Measurements from ENCODE around the gene TSHR. TPM values are rescaled to one million over a fixed set of nuclear protein-coding genes. Genes with fewer than 3 reads are reported as not detected.
"Not testable (repeated sequence)": the region's sequence is repeated elsewhere in the genome, so short reads cannot be mapped to it uniquely, and the experiment has no call there.

TSHR gene
- 1 to 10 TPM in 2 of 4 donors, under 1 TPM in 2; 0.37 to 2.4 (median 0.85) TPM for total RNA-seq

DNA sequence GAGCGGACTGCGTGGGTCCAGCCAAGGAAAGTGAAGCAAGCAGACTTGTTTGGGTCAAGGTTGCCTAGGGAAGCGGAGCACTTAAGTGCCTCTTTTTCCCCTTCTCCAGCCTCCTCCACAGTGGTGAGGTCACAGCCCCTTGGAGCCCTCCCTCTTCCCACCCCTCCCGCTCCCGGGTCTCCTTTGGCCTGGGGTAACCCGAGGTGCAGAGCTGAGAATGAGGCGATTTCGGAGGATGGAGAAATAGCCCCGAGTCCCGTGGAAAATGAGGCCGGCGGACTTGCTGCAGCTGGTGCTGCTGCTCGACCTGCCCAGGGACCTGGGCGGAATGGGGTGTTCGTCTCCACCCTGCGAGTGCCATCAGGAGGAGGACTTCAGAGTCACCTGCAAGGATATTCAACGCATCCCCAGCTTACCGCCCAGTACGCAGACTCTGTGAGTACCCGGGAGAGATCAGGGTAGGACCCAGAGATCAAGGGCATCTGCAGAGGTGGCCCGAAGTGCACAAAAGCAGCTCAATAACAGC is at the start of gene TSHR:
TSHR (plus strand) TSS at position 206 of the 526 bp plus-strand sequence; CDS start at position 266, 60 bp downstream.
- H3K27ac ChIP-seq, result no peak within 1 kb of the TSS
- TF ChIP-seq, protein P1, sequence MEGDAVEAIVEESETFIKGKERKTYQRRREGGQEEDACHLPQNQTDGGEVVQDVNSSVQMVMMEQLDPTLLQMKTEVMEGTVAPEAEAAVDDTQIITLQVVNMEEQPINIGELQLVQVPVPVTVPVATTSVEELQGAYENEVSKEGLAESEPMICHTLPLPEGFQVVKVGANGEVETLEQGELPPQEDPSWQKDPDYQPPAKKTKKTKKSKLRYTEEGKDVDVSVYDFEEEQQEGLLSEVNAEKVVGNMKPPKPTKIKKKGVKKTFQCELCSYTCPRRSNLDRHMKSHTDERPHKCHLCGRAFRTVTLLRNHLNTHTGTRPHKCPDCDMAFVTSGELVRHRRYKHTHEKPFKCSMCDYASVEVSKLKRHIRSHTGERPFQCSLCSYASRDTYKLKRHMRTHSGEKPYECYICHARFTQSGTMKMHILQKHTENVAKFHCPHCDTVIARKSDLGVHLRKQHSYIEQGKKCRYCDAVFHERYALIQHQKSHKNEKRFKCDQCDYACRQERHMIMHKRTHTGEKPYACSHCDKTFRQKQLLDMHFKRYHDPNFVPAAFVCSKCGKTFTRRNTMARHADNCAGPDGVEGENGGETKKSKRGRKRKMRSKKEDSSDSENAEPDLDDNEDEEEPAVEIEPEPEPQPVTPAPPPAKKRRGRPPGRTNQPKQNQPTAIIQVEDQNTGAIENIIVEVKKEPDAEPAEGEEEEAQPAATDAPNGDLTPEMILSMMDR (IDR thresholded peaks at IDR 0.05), result no peak
- TF ChIP-seq POLR2A (IDR thresholded peaks at IDR 0.05) (no peak), POLR2AphosphoS5 (IDR thresholded peaks at IDR 0.05) (no peak), EP300 (IDR thresholded peaks at IDR 0.05; ENCODE audit: low read depth) (no peak)
- H3K36me3 ChIP-seq, result no peaks in the 10 kb centered on the region
- H3K4me3 ChIP-seq, result peak within 1 kb of the TSS; percentile 21 to 53 (median 34)
- in situ Hi-C loops (cut with MboI; ENCODE audit: low pct_ligation_motif_present in 1 of 4, low pct_unique_long_range_greater_than_20kb in 1 of 4, low sequenced_read_pairs in 3 of 4) (loop anchor here in 2 of 4 donors (10.0 to 25.0 kb wide), 2 partner anchors 219 to 507 kb away; no protein-coding TSS in a partner anchor), intact Hi-C loops (cut with DNase I; ENCODE audit: low total_unique reads) (loop anchor here (2.0 kb wide), 1 partner anchor 31 kb away; no protein-coding TSS in a partner anchor)
- peaks cover 0 to 11% (median 9%) of the 10 kb centered on the region in 4 donors for H3K4me1 ChIP-seq
- peaks cover 24% of the 10 kb centered on the region for H3K27me3 ChIP-seq
- H3K9me3 ChIP-seq, result no peaks in the 10 kb centered on the region
- DNase-seq, result no peak
- 34% methylated on average over 21 of the region's 21 CpGs; no CpG with 5 or more reads in 1 of the 2 donors for WGBS, 2 donors (ENCODE audit: low coverage in 1 of 2)

DNA sequence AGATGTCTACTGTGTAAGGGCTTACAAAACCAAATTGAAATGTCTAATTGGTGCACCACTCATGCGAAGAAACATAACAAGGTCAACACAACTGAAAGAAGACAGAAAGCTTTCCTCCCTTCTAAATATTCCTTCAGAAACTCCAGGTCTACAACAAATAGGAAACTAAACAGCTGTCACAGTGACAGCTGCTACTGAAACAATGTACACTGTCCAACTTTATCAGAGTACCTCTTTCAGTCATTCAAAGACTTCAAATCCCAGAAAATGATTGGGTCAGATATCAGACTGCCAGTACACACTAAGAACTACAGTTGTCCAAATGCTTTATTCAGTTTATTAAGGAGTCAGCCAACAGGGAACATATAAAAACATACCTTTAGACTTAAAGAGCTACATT is 49.1 kb upstream of the TSHR start:
- no peak for DNase-seq
- H3K27ac ChIP-seq, result no peak overlapping the region
- WGBS, 2 donors (ENCODE audit: low coverage in 1 of 2), result 0 to 48% methylated on average over 1 of the region's 1 CpG
- H3K4me1 ChIP-seq, result no peaks in the 10 kb centered on the region
- TF ChIP-seq, protein P1 (IDR thresholded peaks at IDR 0.05), result no peak
- TF ChIP-seq POLR2AphosphoS5 (IDR thresholded peaks at IDR 0.05) (no peak), EP300 (IDR thresholded peaks at IDR 0.05; ENCODE audit: low read depth) (no peak), POLR2A (IDR thresholded peaks at IDR 0.05) (no peak)
- intact Hi-C loops (cut with DNase I; ENCODE audit: low total_unique reads) (no loop called here), in situ Hi-C loops (cut with MboI; ENCODE audit: low pct_ligation_motif_present in 1 of 4, low pct_unique_long_range_greater_than_20kb in 1 of 4, low sequenced_read_pairs in 3 of 4) (no loop called here)
- H3K9me3 ChIP-seq, result no peaks in the 10 kb centered on the region
- H3K36me3 ChIP-seq, result no peaks in the 10 kb centered on the region
- H3K27me3 ChIP-seq, result no peaks in the 10 kb centered on the region
- no peak overlapping the region for H3K4me3 ChIP-seq

DNA sequence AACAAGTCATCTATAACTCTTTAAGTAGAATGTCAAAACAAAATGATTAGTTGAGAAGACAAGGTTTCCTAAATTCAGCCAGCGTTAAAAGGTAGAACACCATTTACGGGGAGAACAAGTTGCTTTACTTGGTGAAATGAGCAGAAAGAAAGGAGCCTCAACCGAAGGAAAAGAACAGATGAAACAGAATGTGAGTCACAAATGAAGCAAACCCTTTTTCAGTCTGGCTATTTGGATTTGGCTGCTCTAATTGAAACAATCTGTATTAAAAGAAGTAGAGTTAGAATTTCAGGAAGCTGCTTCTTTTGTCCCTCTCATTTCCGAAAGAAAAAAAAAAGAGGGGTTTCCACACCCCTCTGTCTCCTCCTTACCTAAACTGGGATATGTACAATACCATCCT is 48.5 kb upstream of the TSHR start:
- intact Hi-C loops (cut with DNase I; ENCODE audit: low total_unique reads) (no loop called here), in situ Hi-C loops (cut with MboI; ENCODE audit: low pct_ligation_motif_present in 1 of 4, low pct_unique_long_range_greater_than_20kb in 1 of 4, low sequenced_read_pairs in 3 of 4) (no loop called here)
- Histone ChIP-seq H3K27ac (no peak overlapping the region), H3K4me1 (no peaks in the 10 kb centered on the region), H3K27me3 (no peaks in the 10 kb centered on the region), H3K36me3 (no peaks in the 10 kb centered on the region), H3K4me3 (no peak overlapping the region), H3K9me3 (no peaks in the 10 kb centered on the region)
- DNase-seq, result no peak
- TF ChIP-seq POLR2AphosphoS5 (IDR thresholded peaks at IDR 0.05) (no peak), POLR2A (IDR thresholded peaks at IDR 0.05) (no peak), EP300 (IDR thresholded peaks at IDR 0.05; ENCODE audit: low read depth) (no peak)
- TF ChIP-seq, protein P1 (IDR thresholded peaks at IDR 0.05), result no peak
- WGBS, 2 donors (ENCODE audit: low coverage in 1 of 2), result 92 to 95% methylated on average over 4 of the region's 4 CpGs

DNA sequence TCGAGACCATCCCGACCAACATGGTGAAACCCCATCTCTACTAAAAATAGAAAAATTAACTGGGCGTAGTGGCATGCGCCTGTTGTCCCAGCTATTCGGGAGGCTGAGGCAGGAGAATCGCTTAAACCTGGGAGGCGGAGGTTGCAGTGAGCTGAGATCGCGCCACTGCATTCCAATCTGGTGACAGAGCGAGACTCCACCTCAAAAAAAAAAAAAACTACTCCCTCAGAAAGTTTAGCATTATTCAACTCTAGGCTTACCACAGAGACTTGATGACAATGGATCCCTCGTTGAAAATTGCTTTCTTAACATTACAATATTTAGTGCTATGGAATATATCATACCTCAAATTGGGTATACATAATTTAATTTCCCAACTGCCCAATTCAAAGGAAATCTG is 43.4 kb upstream of the TSHR start:
- in situ Hi-C loops (cut with MboI; ENCODE audit: low pct_ligation_motif_present in 1 of 4, low pct_unique_long_range_greater_than_20kb in 1 of 4, low sequenced_read_pairs in 3 of 4); H3K4me3 ChIP-seq: not testable (repeated sequence)
- WGBS, 2 donors (ENCODE audit: low coverage in 1 of 2), result 92 to 95% methylated on average over 2 to 11 of the region's 11 CpGs

DNA sequence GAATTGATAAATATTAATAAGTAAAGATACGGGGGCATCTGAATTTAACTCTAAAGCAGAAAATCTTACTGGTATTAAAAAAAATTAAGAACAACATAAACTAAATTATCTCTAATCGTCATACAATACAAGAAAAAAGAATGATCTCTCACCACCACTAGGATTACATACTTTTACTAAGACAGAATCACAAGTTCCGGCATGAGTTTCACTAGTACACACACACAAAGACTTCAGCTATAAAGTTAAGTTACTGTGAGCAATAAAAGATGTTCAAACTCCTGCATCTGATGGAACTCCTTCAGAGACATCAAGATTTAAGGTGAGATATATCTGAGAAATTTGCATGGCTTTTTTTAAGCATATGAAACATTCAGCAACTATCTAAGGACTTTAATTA is 35.8 kb upstream of the TSHR start:
- Histone ChIP-seq H3K27ac (no peak overlapping the region), H3K4me3 (no peak overlapping the region), H3K36me3 (peaks cover 0 to 8% (median 2%) of the 10 kb centered on the region in 4 donors), H3K9me3 (no peaks in the 10 kb centered on the region), H3K4me1 (no peaks in the 10 kb centered on the region), H3K27me3 (no peaks in the 10 kb centered on the region)
- in situ Hi-C loops (cut with MboI; ENCODE audit: low pct_ligation_motif_present in 1 of 4, low pct_unique_long_range_greater_than_20kb in 1 of 4, low sequenced_read_pairs in 3 of 4) (no loop called here), intact Hi-C loops (cut with DNase I; ENCODE audit: low total_unique reads) (no loop called here)
- no peak for TF ChIP-seq EP300 (IDR thresholded peaks at IDR 0.05; ENCODE audit: low read depth)
- TF ChIP-seq, protein P1 (IDR thresholded peaks at IDR 0.05), result no peak
- TF ChIP-seq POLR2AphosphoS5 (IDR thresholded peaks at IDR 0.05), result no peak
- no peak for TF ChIP-seq POLR2A (IDR thresholded peaks at IDR 0.05)
- no peak for DNase-seq
- 85 to 89% methylated on average over 3 of the region's 3 CpGs for WGBS, 2 donors (ENCODE audit: low coverage in 1 of 2)

More for the DNA sequence above, 43.4 kb upstream of the TSHR start:
- H3K4me1 ChIP-seq; DNase-seq; H3K36me3 ChIP-seq; H3K9me3 ChIP-seq; H3K27ac ChIP-seq; intact Hi-C loops (cut with DNase I; ENCODE audit: low total_unique reads); H3K27me3 ChIP-seq: not testable (repeated sequence)
